GM18907 (cell line): ENCODE results near the gene LITAFD.

Source experiments
- ATAC-seq: cut with Tn5 transposase; IDR thresholded peaks from one replicate; pipeline ENCODE4 v1.9.1; 2021; ENCODE audit warnings: mild to moderate bottlenecking, moderate library complexity; ENCODE audit not compliant: unreplicated experiment

LITAFD gene

GRCh38 chr16:8855051-8855786, 26.9 kb upstream of the LITAFD start:
- ATAC-seq = no peak

GRCh38 chr16:8855972-8856371, 26.2 kb upstream of the LITAFD start:
- no peak for ATAC-seq

GRCh38 chr16:8858994-8859912, 22.9 kb upstream of the LITAFD start:
- ATAC-seq = no peak

GRCh38 chr16:8859913-8860881, 22.0 kb upstream of the LITAFD start:
- ATAC-seq = no peak

- no peak for ATAC-seq
Observed at GRCh38 chr16:8861563-8862308, 20.4 kb upstream of the LITAFD start.

- no peak for ATAC-seq
Observed at GRCh38 chr16:8862309-8863130, 19.6 kb upstream of the LITAFD start.

- no peak for ATAC-seq
Observed at GRCh38 chr16:8863594-8864424, 18.3 kb upstream of the LITAFD start.

GRCh38 chr16:8864480-8865110, 17.6 kb upstream of the LITAFD start:
- no peak for ATAC-seq

- no peak for ATAC-seq
Observed at GRCh38 chr16:8865145-8865882, 16.8 kb upstream of the LITAFD start.

- no peak for ATAC-seq
Observed at GRCh38 chr16:8866118-8866883, 15.8 kb upstream of the LITAFD start.

GRCh38 chr16:8866884-8867215, 15.3 kb upstream of the LITAFD start:
- ATAC-seq = no peak

- no peak for ATAC-seq
Observed at GRCh38 chr16:8867216-8867931, 14.8 kb upstream of the LITAFD start.

- no peak for ATAC-seq
Observed at GRCh38 chr16:8867932-8868415, 14.2 kb upstream of the LITAFD start.

- peak; percentile 73 for ATAC-seq
Observed at GRCh38 chr16:8868416-8869211, 13.5 kb upstream of the LITAFD start, which contains the start of gene CARHSP1. Gene CARHSP1 (minus strand): TSS chr16:8869006. CDS start chr16:8859328, 9,678 bp downstream.
